ENCODE data around the gene AHI1.

- TF ChIP-seq E2F4 (IDR thresholded peaks at IDR 0.05; ENCODE audit: low read depth, low read length), result no peak
- no peak for TF ChIP-seq POLR2A (IDR thresholded peaks at IDR 0.05; ENCODE audit: low read depth, low read length)
- no peak for TF ChIP-seq CHD2 (IDR thresholded peaks at IDR 0.05; ENCODE audit: borderline replicate concordance, low read depth, low read length)
Observed at GRCh38 chr6:135385299-135385698, 112.2 kb downstream of the AHI1 start.

Data from GM12878 (cell line).